Ureter (tissue), 1 donor: Measurements from ENCODE around the gene GAN. TPM values are rescaled to one million over a fixed set of nuclear protein-coding genes. Genes with fewer than 3 reads are reported as not detected.

Experiments
- DNase-seq: peaks from one replicate; pipeline ENCODE4 v3.0.0-alpha.2; 2020; ENCODE audit warnings: low spot score
- total RNA-seq: library from RNA; stranded (reverse); gene quantifications from one replicate; pipeline ENCODE4 v1.2.4, GENCODE V29; 2023
- donor health status: DM: yes; HTN: yes; CAD: no.

The GAN gene
- total RNA-seq, 1 donor from 2014 or later: 16.9 TPM

DNA sequence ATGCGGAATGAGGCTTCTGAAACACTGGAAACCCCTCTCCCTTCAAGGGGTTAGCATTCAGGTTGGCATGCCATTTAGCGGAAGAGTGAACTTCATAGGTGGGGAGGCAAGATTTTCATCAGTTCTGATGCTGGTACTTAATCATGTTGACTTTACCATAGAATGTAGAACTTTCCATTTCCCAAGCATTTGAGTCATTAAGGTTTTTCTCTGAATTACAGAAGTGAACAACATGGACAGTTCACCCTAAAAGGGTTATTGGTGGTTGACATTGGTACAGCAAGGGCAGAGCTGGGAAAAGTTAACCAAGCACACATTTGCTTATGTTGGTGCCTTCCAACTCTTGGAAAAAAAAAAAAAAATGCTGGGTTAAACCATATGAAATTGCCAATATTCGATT, 39.1 kb downstream of the GAN start:
- DNase-seq: no peak

DNA sequence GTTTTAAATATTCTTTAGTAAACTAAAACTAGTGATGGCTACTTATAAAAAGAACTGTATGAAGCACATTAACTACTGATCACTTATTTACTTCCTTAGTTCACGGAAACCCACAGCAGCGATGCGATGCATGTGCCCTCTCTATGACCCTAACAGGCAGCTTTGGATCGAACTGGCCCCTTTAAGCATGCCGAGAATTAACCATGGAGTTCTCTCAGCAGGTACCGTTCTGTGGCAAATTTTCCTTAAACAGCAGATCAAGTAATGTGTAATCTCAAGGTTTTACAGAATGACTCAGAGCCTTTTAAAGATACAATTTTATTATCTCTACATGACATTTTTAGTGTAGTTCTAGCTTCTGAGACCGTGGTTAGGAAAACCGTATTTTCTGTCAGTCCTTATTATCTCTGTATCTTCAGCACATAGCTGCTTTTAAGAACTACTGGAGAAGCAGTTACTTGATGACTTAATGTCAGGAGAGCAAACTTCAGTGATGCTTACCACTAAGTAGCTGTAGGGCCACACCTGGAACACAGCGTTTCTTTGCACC, 43.0 kb downstream of the GAN start:
- no peak for DNase-seq

DNA sequence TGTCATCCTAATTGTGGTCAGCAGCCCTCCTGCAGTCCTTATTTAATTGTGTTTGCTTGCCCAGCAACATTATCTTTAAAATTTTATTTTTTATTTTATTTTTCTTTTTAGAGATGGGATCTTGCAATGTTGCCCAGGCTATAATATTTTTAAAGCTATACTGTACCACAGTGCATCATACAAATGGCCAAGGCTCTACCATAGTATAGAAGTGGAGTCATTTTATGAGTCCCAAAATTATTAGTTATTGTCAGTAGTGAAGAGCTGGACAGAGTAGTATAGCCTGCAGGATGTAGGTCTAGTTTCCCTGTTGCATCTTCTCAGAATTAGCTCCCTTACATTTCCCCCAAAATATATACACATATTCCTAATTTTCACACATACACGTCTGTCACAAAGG, 44.1 kb downstream of the GAN start:
- no peak for DNase-seq

DNA sequence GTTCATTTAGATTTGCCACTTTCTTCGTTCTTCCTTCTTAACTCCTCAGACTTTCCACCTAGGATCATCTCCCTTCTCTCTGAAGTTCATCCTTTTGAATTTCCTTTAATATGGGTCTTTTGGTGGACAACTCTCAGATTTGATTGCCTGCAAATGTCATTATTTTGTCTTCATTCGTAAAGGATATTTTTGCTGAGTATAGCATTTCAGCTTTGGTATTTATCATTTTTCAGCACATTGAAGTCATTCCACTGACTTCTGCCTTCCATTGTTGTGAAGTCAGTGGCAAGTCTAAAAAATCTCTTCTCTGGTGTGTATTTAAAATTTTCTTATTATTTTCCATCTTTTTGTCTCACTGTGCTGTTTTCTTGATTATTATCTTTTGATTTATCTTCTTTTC, 45.4 kb downstream of the GAN start:
- DNase-seq: no peak

DNA sequence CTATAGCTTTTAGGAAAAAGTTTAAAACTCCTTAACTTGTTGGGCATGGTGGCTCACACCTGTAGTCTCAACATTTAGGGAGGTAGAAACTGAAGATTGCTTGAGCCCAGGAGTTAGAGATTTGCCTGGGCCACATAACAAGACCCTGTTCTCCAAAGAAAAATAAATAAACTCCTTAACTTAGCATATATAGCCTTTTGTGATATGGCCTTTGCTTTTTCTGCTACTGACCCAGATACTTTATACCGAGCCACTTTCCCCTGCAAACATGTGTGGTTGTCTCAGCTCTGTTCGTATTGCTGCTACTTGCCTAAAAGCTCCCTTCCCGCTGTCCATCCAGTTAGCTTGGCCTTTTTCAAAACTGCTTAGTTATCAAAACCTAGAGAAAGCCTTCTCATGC, 51.0 kb downstream of the GAN start:
- DNase-seq: no peak

DNA sequence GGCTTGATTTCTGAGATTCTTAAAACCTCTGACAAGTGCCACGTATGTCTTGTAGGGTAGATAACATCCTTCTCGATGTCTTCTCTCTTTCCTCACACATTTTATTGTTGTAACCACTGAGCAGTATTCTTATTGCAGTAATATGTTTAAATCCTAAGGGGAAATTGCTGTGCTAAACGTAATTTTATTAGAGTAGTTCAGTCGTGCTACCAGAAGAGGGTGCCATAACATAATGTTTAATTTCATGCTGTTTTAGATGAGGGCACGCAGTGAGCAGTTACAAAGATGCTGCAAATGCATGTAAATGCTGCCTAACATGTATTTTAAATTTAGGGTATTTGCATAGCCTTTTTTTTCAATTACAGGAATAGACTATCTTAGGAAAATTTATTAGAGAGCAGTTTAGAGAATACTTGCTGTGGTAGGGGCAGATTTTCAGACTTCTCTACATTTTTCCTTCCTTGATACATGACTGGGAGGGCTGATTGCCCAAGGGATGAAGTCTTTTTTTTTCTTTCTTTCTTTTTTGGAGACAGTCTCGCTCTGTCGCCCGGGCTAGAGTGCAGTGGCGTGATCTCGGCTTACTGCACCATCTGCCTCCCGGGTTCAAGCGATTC, 51.7 kb downstream of the GAN start:
- no peak for DNase-seq

DNA sequence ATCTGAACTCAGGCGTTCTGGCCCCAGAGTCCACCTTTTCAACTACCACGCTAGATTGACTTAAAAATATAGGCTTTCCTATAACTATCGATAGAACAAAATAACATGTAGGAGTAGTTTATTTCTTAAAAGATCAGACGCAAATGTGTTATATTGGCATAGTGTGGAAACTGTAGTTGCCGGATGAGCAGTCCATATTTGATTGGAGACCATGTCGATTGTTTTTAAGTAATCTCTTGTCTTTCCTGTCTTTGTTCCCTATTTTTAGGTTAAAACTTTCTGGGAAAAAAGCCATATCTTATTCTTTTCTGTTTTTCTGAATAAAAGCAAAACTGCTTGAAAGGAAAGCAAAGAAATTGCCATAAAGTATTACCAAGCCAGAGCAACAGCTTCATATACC, 53.1 kb downstream of the GAN start:
- DNase-seq: no peak

DNA sequence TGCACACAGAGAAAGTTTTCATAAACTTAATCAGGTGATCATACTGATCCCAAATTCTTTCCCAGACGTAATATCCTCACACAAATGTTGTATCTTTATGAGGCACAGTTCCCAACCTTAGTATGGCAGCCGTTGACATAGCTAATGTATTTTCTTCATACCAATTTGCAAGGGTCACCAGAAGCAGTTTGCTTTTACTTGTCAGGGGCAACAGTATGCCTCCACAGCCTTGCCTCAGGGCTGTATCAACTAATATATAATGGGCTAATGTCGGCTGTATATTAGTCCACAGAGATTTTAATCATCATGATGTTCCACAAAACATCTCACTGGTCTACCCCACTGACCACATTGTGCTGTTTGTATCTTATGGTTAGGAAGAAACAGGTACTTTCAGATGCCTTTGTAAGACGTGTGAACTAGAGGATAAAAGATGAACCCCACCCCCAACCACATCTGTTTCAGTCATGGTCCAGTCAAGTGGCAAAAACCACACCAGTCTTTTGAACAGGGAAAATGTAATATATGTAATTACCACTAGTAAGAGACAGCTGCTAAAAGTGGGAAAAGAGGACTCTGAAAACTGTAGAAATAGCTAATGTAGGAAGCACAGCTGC, 55.2 kb downstream of the GAN start:
- DNase-seq: no peak

DNA sequence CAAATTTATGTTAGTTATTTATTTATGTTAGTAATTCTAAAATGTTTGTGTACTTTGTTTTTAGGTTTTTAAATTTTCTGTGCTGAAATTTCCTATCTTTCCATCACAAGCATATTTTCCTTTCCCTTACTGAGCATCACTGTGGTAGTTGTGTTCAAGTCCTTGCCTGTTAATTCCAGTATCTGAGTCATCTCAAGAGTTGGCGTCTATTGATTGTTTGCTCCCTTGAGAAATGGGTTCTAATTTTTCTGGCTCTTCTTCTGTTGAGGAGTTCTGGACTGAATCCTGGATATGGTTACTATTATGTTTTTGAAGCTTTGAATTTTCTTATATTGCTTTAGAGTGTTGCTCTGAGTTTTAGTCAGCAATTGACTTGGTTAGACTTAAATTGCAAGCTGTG, 56.3 kb downstream of the GAN start:
- DNase-seq: no peak

DNA sequence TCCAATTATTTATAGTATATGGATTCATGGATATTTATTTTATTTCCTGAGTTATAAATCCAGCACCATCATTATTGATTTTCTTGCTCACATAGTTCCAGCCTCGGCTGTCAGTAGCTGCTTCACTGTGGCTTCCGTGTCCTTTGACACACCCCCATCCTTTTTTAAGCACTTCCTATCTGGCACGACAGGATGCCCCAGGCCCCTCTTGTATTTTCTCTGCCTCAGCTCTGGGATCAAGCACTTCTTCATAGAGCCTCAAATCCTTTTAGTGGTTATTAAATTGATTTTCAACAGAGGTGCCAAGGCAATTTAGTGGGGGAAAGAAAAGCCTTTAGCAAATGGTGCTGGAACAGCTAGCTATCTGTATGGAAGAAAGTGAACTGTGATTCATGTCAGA, 59.8 kb downstream of the GAN start:
- DNase-seq: no peak

DNA sequence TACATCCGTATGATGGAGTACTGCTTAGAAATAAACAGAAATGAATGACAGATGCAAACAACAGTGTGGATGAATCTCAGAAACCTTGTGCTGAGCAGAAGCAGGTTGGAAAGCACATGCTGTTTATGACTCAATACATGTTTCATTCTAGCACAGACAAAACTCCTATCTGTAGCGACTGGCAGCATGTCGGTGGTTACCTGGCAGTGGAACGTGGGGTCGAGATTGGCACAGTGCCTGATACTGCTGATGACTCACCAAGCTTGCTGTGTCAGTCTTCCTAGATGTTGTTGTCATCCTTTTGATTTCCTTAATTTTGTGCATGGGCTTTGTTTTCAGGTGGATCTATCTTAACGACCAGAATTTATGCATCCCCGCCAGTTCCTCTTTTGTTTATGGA, 62.1 kb downstream of the GAN start:
- no peak for DNase-seq

DNA sequence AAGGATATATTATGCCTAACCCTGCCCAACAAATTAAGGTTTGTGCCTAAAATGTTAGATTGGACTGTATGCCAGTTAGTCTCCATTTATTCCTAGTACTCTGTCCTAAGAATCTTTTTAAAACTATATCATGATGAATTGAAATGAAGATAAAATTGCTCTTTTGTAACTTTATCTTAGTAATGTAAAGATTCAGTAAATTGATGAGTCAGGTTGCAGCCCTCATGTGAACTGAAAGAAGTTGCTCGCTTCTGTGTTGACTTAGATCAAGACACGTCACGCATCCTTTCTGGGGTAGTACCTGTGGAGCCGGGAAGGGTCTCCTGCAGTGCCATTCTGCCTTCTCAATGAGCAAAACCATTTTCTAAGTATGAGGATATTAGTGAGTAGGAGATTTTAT, 63.3 kb downstream of the GAN start:
- no peak for DNase-seq

DNA sequence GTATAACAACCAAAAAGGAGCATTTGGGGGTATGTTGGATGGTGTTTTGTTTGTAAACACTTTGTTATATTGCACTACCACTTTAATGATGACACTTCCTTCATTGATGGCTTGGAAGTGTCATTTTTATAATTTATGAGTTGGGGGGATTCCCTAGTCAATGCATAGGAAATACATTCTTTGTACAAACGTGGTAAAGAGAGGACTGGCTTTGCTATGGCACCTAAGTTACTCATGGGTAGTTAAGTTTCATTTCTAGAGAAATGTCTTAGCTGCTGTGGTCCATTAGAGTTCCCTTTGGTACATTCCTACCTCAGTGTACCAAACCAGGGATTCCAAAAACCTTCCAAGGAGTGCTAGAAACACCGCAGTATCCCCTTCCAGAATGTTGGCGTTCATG, 66.2 kb downstream of the GAN start:
- no peak for DNase-seq

DNA sequence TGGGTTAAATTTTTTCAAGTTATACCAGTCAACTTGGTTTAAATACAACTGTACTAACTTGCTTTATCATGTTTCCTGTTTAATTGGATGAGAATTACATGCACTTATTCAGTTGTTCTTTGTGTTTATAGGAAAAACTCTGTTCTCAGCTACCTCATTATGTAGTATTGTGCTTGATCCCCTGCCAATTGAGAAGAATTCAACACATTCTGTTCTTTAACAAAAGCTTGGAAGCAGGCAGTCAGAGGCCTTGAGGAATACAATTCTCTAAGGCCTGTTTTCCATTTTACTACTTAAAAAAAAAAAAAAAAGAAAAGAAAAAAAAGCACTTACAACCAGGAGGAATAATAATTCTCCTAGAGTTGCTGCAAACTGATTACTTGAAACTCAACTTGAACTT, 69.2 kb downstream of the GAN start:
- no peak for DNase-seq

DNA sequence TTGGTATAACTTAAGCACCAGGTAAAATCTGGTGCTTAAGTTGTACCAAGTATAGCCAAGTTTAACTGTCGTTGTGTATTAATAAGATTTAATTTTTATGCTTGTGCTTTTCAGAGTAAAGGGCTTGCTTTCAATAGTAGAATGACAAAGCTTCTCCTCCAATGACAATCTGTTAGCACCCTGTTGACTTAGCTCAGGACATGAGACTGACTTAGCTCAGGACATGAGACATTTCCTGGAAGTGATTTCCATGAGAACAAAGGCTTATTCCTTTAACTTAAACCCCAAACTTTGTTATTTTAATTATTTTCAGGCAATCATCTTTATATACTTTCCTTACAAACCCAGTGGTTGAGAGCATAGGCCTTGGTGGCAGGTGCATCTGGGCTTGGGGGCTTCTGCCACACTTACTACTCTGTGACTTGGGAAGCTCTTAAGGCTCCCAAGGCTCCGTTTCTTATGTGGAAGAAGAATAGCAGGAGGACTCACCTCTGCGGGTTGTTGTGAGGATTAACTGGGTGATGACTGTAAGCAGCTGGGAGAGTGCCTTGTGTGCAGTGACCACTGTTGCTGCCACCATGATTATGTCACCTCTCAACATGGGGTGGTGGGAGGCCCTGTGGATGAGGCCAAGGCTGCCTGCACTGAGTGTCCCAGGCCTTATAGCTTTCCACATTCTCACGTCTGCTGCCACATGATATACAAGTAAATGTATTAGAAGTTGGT, 70.4 kb downstream of the GAN start:
- DNase-seq: no peak

DNA sequence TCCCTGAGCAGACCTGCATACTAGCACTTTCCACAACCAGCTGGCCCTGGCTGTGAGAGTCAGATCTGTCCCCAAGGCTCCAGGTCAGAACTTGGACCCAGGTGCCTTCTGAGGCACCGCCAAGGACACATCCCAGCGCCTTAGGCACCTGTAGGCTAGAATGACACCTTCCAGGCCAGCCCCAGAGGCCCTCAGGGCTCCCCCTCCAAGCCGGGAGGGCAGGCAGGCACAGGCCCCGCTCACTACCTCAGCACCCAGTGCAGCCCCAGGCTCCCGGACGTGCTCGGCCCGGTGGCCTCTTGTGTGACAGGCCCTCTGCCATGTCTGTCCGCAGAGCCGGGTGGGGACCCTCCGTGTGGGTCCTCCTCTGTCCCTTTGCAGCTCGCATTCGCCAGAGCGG, 73.6 kb downstream of the GAN start:
- no peak for DNase-seq

DNA sequence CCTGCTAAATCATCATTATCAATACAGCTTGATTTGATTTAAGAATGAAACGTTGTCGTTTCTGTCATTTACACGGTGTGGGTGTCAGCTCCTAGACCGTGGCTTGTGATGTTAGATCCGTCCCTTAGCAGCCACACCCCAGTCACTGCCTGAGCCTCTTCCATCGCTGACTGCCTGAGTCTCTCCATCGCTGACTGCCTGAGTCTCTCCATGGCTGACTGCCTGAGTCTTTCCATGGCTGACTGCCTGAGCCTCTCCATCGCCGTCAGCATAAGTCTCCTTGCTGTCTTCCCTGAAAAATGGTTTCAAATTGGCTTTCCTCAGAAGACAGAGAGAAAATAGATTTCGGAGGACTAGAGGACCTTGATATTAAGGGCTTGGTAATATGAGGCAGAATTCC, 76.1 kb downstream of the GAN start:
- no peak for DNase-seq

DNA sequence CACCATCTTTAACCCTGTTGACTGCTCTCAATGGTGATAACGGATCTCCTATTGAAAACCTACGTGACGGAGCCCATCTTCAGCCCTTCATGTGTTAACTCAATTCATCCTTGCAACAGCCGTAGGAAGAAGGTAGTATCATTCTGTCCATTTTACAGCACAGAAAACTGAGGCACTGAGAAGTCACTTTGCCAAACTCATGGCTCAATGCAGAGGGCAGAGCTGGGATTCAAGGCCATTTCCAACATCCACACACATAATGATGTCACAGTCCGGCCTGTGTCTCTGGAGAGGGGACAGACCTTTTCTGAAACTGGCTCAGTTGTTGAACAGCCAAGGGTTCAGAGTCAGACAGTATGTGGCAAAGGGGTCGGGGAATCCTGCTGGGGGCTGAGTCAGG, 77.2 kb downstream of the GAN start:
- no peak for DNase-seq

DNA sequence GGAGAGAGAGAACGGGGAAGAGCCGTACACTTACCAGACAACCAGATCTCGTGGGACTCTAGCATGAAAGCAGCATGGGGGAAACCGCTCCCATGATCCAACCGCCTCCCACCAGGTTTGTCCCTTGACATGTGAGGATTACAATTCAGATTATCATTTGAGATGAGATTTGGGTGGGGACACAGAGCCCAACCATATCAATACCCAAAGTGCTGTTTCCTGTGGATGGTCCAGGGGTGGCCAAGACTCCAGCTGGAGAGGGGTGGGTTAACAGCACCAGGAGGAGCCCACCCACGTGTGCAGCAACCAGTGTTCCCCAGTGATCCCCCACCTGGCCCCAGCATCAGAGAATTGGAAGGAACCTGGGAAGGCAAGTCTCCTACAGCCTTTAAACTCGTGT, 79.7 kb downstream of the GAN start:
- no peak for DNase-seq

DNA sequence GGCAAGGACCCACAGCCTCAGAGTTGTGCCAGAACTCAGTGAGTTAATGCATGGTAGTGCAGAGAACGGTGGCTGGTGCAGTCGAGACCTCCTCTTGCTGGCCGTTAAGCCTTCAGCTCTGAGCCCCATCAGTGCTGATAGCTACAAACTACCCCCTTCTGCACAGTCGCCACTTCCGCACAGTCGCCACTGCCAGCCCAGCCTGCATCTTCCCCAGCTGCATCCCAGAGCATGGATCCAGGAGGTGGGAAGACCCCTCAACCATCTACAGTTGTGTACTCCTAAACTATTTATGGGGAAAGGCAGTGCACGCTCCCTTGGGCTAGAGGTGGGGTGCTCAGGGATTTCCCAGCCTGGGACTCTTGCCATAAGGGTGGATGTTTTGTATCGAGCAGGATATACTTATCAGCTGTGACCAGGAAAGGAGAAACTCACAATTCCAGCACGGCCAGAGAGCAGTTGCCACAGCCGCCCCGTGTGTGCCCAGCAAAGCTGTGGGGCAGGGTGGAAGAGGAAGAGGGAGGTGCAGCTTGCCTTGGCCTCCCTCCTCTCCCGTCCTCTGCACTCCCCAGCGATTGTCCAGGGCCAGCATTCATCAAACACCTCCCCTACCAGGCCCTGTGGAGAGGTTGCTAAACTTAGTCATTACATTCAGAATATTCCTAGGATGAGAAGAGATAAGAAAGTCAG, 80.3 kb downstream of the GAN start:
- DNase-seq: no peak

DNA sequence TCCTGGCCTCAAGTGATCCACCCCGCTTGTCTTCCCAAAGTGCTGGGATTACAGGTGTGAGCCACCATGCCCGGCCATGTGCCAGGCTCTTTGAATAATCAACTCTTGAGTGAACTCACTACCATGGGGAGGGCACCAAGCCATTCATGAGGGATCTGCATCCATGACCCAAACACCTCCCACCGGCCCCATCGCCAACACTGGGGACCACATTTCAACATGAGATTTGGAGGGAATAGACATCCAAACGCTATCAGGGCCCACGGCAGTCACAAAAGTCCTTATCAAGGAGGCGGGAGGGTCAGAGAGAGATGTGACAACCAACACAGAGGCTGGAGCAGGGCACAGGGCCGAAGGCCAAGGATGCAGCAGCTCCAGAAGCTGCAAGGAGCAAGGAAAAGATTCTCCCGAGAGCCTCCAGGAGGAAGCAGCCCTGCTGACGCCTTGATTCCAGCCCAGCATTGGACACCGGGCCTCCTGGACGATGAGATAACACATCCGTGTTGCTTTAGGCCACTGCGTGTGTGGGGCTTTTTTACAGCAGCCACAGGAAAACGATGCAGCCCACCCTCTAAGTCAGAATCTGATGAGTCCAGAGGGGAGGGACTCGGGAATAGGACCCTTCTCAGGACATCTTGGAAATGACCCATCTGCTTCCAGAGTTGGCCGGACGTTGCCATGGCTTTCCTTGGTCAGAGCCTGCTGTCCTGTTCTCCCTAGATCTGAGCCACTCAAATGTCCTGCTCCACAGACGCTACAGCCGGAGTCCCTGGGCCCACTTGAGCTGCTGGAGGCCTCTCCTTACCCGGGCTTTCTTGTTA, 82.5 kb downstream of the GAN start:
- DNase-seq: no peak
